ENCODE data around the gene REX1BD.

REX1BD gene

GRCh38 chr19:18603255-18603957 is 14.8 kb downstream of the REX1BD start:
- DNase-seq (ENCODE audit: low spot score): no peak

DNA sequence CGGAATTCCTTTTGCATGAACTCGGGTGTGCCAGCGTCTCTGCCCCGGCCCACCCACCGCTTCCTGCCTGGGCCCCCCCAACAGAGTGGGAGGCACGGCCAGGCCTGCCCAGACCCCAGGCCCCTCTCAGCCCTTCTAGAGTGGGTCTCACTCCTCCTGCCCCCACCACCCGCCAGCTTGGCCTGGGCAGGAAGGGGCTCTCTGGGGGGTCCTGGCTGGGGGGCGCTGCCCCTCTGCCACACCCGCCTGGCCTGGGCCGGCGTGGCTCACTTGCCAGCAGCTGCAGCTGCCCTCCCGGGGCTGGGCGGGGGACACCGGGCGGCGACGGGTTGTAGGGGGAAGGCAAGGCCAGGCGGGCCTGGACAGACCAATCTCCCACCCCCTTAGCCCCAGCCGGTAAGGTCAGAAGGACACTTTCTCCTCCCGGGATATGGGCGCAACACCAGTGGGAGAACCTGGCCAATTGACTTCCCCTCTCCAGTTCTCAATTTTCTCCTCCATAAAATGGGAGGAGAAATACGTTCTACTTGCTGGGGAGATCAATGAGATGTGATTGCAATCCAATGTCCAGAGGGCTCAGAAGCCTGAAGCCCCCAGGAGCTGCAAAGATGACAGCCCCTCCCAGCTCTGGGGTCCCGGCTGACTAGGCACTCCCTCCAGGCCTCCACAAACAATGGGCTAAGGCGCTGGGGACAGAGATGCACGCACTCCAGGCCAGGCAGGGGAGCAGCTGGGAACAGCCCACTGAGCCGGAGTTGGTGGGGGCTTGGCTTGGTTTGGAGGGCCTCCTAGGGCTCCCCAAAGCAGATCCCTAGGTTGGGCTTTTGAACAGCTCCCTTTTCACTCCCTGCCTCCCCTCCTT is 15.6 kb downstream of the REX1BD start:
- DNase-seq (ENCODE audit: low spot score): no peak

DNA sequence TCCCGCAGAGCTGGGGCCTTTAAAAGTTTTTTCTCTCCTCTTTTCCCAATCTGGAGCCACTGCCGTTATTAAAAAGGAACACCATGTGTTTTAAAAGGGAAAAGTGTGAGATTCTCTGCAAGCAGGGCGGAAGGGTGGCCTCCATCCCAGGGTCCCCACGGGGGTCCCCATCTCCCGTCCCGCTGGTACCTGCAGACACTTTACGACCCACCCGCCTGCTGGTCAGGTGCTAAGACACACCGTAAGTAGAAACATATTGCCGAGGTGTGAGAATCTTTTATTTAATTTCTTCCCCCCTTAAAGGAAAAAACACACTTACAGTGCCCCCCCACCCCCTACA is 16.2 kb downstream of the REX1BD start:
- no peak for DNase-seq (ENCODE audit: low spot score)

DNA sequence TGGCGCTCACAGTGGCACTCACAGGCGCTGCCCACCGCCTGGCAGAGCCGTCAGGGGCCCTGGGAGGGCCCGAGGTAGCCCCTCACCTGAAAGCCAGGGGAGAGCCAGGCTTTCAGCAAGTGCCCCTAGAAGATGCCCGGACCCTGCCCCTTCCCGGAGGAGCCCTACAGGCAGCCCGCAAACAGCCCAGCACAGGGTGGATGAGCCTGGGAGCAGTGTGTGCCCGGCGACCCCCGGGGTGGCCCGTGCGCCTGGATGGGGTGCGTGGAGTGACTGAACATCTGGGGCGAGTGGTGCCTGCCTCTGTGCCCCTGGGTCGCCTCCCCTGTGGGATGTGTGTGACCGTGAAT is 16.6 kb downstream of the REX1BD start:
- DNase-seq (ENCODE audit: low spot score): no peak

DNA sequence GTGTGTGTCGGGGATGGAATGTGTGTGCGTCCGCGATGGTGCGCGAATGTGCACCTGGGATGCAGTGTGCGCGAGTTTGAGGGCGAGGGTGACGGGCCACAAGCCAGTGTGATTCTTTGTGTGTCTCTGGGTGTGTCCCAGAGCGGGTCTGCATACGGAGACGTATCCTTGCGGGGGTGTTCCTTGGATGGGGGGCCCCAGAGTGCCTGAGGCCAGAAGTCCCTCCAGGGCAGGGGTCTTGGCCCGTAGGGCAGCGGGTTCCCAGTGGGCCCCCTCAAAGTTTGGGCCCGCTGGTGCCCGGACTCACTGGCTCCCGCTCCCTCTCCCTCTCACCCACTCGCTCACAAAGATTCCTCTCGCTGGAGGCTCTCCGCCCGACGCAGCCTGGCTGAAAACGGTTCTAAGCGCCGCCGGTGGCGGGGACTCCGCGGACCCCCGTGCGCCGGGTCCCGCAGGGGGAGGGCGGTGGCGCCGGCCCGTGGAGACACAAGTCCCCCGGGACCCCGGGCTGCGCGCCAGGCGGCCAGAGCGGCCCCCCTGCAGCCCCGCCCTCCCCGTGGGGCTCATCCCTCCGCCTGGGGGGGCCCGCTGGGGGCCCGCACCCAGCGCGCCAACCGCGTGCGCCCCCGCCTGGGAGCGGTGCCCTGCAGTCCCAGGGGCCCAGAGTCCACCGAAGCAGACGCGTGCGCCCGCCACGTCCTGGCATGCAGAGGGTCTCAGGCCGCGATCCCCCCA is 17.1 kb downstream of the REX1BD start:
- DNase-seq (ENCODE audit: low spot score): no peak

DNA sequence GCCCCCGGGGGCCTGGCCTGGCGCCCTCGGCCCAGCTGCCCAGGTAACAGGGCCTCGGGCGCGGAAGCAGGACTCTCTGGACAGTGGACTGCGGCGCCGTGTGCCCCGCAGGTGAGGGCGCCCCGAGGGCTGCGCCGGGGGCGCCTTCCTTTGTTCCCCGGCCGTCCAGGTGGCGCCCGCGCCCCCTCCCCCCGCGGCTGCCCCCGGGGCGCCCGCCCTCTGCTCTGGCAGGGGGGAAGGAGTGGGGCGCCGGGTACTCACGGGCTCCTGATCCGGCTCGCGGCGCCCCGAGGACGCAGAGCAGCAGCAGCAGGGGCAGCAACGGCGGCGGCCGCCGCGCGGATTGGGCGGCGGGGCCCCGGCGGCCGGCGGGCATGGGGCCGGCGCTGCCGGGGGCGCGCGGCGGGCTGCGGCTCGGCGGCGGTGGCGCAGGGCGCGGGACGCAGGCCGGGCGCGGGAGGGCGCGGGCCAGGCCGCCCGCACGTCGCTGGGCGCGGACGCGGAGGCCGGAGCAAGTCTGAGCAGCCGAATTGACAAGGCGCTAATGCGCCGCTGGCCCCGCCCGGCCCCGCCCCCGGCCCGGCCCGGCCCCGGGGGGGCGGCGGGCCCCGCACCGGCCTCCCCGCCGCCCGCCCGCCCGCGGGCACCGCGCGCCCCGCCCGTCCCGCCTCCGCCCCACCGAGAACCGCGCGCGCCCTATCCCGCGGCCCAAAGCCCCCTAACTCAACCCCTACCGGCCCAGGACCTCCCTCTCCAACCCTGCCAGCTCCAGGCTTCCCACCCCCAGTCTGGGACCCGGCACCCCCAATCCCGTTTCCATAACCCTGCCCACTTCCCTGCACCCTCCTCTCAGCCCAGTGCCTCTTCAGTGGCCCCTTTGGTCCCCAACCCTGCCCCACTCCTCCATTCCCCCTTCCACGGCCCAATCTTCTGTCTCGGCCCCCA is 18.0 kb downstream of the REX1BD start, which contains the start of gene CRLF1:
Gene CRLF1 (minus strand): TSS at position 519 of the 945 bp plus-strand sequence. CDS start 143 bp downstream, at position 376.
- DNase-seq (ENCODE audit: low spot score): no peak

DNA sequence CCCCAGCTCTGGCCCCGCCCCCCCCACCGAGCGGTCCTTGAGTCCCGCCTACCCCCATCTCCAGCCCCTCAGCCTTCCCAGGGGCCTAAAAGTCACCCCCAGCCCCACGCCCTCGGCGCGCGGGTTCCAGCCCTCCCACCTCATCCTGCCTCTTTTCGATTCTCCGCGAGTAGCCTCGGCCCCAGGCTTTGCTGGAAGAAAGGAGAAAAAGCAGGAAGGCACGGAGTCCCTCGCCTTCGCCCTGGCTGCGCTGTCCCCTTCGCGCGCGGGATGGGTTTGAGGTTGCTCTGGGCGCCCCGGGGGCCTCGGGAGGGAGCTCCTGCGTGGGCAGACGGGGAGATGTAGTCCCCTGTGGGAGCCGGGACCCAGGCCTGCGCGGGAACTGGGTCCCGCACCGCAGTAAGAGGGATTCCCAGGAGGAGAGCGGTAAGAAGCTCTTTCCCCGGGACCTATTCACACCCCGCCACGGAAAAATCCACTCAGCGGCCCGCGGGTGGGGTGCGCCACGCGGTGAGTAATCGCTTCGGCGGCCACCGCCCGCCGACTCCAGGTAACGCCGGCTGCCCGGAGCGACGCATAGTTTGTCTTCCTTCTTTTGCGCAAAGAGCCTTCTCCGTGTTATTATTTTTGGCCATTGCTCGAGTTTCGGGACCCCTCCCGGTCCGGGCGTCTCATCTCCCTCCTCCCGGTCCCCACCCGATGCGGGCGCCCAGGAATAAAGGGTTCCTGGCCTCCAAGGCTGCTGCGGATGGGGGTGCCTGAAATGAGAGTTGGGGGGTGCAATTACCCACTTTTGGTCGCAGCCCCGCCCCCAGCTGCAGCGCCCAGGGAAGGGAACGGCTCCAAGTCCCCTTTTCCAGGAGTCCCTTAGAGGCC is 18.9 kb downstream of the REX1BD start:
- DNase-seq (ENCODE audit: low spot score): no peak

GRCh38 chr19:18608102-18608804 is 19.7 kb downstream of the REX1BD start:
- no peak for DNase-seq (ENCODE audit: low spot score)

- no peak for DNase-seq (ENCODE audit: low spot score)
Observed at GRCh38 chr19:18608805-18609716, 20.5 kb downstream of the REX1BD start.

DNA sequence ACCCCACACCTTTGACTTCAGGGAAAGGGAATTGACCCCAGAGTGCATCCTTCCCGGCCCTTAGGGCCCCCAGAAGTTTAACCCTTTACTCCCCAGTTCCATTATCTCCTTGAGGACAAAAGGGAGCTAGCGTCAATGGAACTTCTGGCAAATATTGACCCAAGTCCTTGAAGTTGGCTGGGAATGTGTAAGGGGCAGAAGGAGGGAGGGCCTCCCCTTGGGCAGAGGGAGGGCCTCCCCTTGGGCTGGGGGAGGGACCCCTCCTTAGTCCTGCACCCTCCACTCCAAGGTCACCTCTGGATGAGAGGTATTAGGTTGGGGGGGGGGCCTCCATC is 21.1 kb downstream of the REX1BD start:
- no peak for DNase-seq (ENCODE audit: low spot score)

- no peak for DNase-seq (ENCODE audit: low spot score)
Observed at GRCh38 chr19:18610245-18610555, 21.6 kb downstream of the REX1BD start.

GRCh38 chr19:18610556-18611326 is 22.1 kb downstream of the REX1BD start:
- DNase-seq (ENCODE audit: low spot score): no peak

- DNase-seq (ENCODE audit: low spot score): no peak
Observed at GRCh38 chr19:18611327-18612050, 22.9 kb downstream of the REX1BD start.

GRCh38 chr19:18612051-18612771 is 23.6 kb downstream of the REX1BD start:
- no peak for DNase-seq (ENCODE audit: low spot score)

- DNase-seq (ENCODE audit: low spot score): peak; percentile 45
Observed at GRCh38 chr19:18612772-18613588, 24.4 kb downstream of the REX1BD start, which contains the start of gene TMEM59L. Gene TMEM59L (plus strand): TSS chr19:18612870. CDS start chr19:18612959, 89 bp downstream.

- DNase-seq (ENCODE audit: low spot score): no peak
Observed at GRCh38 chr19:18613589-18614234, 25.1 kb downstream of the REX1BD start.
